Esophagus muscularis mucosa (tissue), 4 donors: ENCODE measurements around the gene GP1BB.

Source experiments
- CTCF ChIP-seq, 3 experiments: fragments of 200-600 bp in 2 of 3; fragments of 450-650 bp in 1 of 3; sonication (generic) in 2 of 3; IDR thresholded peaks; one replicate each; pipeline ENCODE4 v1.5.1; 2017 to 2019; ENCODE audit warnings: antibody characterized with exemption in 3 of 3, mild to moderate bottlenecking in 2 of 3, moderate library complexity in 1 of 3
- EP300 ChIP-seq: sonication (generic); formaldehyde crosslinking; IDR thresholded peaks from one replicate; pipeline ENCODE4 v1.6.1; 2017; ENCODE audit warnings: antibody characterized with exemption
- POLR2A ChIP-seq: fragments of 450-650 bp; IDR thresholded peaks from one replicate; pipeline ENCODE4 v1.6.1; 2017; ENCODE audit warnings: antibody characterized with exemption, moderate library complexity, mild to moderate bottlenecking, low read depth

GRCh38 chr22:19716829-19717105 is 6.6 kb upstream of the GP1BB start:
- no peak for TF ChIP-seq CTCF (IDR thresholded peaks at IDR 0.05)
- no peak for TF ChIP-seq POLR2A
- no peak for TF ChIP-seq EP300
